WI38 (cell line): Measurements from ENCODE around the gene DLEC1.

Source experiments
- H3K4me3 ChIP-seq: 2 replicates; pipeline ENCODE4 v1.5.1; 2011; ENCODE audit warnings: low read depth, mild to moderate bottlenecking, control low read depth, low read length
- CTCF ChIP-seq: IDR thresholded peaks from 2 replicates; pipeline ENCODE4 v1.5.1; 2012; ENCODE audit warnings: low read depth, mild to moderate bottlenecking, control low read depth, low read length

DLEC1 gene

GRCh38 chr3:38115645-38116427 is 76.8 kb downstream of the DLEC1 start:
- no peak for TF ChIP-seq CTCF
- no peak overlapping the region for H3K4me3 ChIP-seq

DNA sequence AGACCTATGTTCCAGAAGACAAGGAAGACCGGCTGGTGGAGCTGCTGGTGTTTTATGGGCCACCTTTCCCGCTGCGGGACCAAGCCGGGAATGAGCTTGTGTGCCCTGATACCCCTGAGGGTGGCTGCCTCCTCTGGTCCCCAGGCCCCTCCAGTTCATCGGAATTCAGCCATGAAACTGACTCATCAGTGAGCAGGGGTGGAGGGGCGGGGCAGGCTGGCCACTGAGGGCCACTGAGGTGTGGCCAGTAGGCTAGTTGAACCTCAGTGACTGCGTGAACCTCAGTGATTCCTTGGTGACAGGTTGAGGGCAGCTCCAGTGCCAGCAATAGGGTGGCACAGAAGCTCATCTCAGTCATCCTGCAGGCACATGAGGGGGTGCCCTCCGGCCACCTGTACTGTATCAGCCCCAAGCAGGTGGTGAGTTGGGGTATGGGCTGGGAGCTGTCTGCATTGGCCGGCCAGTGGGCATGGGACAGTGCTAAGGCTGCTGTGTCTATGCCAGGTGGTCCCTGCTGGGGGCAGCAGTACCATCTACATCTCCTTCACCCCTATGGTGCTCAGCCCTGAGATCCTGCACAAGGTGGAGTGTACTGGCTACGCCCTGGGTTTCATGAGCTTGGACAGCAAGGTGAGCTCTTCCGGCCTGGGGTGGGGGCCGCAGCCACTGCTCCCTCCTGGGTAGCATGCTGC is 77.6 kb downstream of the DLEC1 start:
- H3K4me3 ChIP-seq, result no peak overlapping the region
- TF ChIP-seq CTCF, result no peak

- TF ChIP-seq CTCF, result no peak
- no peak overlapping the region for H3K4me3 ChIP-seq
Measured at GRCh38 chr3:38117163-38117716, 78.2 kb downstream of the DLEC1 start.

DNA sequence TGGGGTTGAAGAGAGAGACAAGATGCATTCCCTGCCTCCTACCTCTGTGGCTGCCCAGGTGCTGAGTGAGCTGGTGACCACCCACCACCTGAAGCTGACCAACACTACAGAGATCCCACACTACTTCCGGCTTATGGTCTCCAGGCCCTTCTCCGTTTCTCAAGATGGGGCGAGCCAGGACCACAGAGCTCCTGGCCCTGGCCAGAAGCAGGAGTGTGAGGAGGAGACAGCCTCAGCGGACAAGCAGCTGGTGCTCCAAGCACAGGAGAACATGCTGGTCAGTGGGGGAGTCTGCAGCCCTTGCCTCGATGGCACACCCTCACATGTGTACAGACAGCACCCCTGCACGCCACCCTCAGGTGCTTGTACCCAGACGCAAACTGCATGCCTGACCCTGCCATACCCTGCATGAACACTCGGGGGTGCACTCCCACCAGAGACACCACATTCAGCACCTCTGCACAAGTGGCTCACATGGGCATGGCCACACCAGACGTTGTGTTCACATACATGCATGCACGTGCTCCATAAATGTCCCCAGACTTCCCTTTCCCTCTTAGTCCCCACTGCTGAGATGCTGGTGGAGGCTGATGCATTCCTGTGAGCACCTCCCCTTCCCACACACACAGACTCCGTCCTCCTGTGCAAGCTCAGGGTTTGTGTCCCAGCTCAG is 78.9 kb downstream of the DLEC1 start:
- TF ChIP-seq CTCF, result peak; percentile 87
- no peak overlapping the region for H3K4me3 ChIP-seq

DNA sequence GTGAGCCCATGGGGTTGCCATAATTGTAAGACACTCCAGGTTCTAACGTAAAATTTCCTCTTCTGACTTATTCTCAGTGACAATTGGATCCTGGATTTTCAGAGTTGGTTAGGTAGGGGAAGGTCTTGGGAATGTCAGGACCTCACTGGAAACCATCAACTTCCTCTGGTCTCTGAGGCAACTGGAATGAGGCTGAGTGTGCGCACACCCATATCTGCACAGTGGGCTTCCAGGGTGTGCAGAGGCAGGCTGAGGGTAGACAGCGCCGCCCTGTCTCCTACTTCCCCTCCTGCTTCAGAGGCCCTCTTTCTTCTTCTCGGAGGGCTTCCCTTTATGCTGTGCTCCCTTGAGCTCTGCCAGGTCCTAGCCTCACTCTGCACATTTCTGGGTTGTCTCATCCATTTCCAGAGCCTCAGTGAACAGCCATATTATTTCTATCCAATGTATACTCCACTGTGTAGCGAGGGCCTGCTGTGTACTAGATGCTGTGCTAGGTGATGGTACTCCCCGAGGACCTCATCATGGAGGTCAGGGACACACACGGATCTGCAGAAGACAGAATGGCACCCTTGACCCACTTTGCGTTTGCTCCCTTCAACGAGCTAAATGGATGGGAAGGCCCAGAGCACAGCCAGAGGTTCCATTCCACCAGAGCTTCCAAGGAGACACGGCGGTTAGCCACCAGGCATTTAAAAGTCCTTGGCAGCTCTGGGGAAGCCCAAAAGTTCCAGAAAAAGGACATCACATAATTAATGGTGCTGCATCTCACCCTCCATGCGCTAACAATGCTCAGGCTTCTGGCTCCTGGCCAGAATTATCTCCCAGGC is 79.6 kb downstream of the DLEC1 start:
- no peak for TF ChIP-seq CTCF
- no peak overlapping the region for H3K4me3 ChIP-seq

DNA sequence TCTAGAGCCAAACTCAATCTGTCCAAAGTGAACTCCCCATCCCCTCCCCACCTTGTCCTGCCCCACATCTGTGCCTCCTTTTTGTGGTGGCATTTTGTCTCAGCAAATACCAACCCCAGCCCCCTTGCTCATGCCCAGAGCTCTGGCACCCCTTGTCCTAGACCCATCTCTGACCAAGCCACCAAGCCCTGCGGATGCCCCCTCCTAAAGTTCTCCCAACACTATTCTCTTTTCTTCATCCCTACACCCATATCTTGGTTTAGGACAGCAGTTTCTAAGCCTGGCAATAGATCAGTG is 80.2 kb downstream of the DLEC1 start:
- no peak for TF ChIP-seq CTCF
- no peak overlapping the region for H3K4me3 ChIP-seq
